Mesendoderm (in vitro differentiated cells): ENCODE measurements around the gene LSM12. TPM values are rescaled to one million over a fixed set of nuclear protein-coding genes. Genes with fewer than 3 reads are reported as not detected.
A peak's percentile ranks its signal among the peaks of the same experiment; 100 is the strongest.

Experiments used
- DNase-seq: peaks from one replicate; pipeline ENCODE4 v3.0.0; 2013
- H2AK5ac ChIP-seq: 2 replicates; pipeline ENCODE4 v1.6.1; 2013; ENCODE audit warnings: low read length, inconsistent platforms
- H2BK120ac ChIP-seq: 2 replicates; pipeline ENCODE4 v1.6.1; 2013; ENCODE audit warnings: low read depth, mild to moderate bottlenecking, low read length, moderate library complexity, mixed read lengths
- H2BK15ac ChIP-seq: replicated peaks from 2 replicates; pipeline ENCODE4 v1.6.1; 2013; ENCODE audit warnings: low read depth, mild to moderate bottlenecking, moderate library complexity
- H2BK5ac ChIP-seq: 2 replicates; pipeline ENCODE4 v1.6.1; 2013; ENCODE audit warnings: low read length, inconsistent platforms
- H3K18ac ChIP-seq: 2 replicates; pipeline ENCODE4 v1.6.1; 2013; ENCODE audit warnings: mild to moderate bottlenecking, low read length, mixed read lengths
- H3K23ac ChIP-seq: one replicate; pipeline ENCODE4 v1.6.1; 2013; ENCODE audit warnings: low read length
- H3K27ac ChIP-seq: 2 replicates; pipeline ENCODE4 v1.5.1; 2013; ENCODE audit warnings: low read depth, mild to moderate bottlenecking, inconsistent platforms, low read length, moderate library complexity
- H3K27me3 ChIP-seq: 2 replicates; pipeline ENCODE4 v1.6.1; 2013; ENCODE audit warnings: low read length, control low read depth, mild to moderate bottlenecking, inconsistent platforms; ENCODE audit not compliant: insufficient read depth, poor library complexity
- H3K36me3 ChIP-seq: 2 replicates; pipeline ENCODE4 v1.6.1; 2013; ENCODE audit warnings: low read length, inconsistent platforms; ENCODE audit not compliant: control insufficient read depth, insufficient read depth
- H3K4ac ChIP-seq: one replicate; pipeline ENCODE4 v1.6.1; 2013; ENCODE audit warnings: low read depth, mild to moderate bottlenecking, low read length, moderate library complexity
- H3K4me1 ChIP-seq: 2 replicates; pipeline ENCODE4 v1.6.1; 2013; ENCODE audit warnings: low read depth, low read length, inconsistent platforms; ENCODE audit not compliant: control insufficient read depth
- H3K4me2 ChIP-seq: 2 replicates; pipeline ENCODE4 v1.6.1; 2013; ENCODE audit warnings: low read length
- H3K4me3 ChIP-seq: 2 replicates; pipeline ENCODE4 v1.5.1; 2013; ENCODE audit warnings: mild to moderate bottlenecking, low read length
- H3K56ac ChIP-seq: one replicate; pipeline ENCODE4 v1.6.1; 2013; ENCODE audit warnings: low read length
- H3K79me1 ChIP-seq: 2 replicates; pipeline ENCODE4 v1.6.1; 2013; ENCODE audit warnings: low read length, inconsistent platforms
- H3K79me2 ChIP-seq: 2 replicates; pipeline ENCODE4 v1.6.1; 2013; ENCODE audit warnings: mild to moderate bottlenecking, low read length; ENCODE audit not compliant: control insufficient read depth, insufficient read depth
- H3K9ac ChIP-seq: 2 replicates; pipeline ENCODE4 v1.6.1; 2013; ENCODE audit warnings: low read length, inconsistent platforms
- H4K5ac ChIP-seq: one replicate; pipeline ENCODE4 v1.6.1; 2013; ENCODE audit warnings: low read length
- H4K8ac ChIP-seq: one replicate; pipeline ENCODE4 v1.6.1; 2013; ENCODE audit warnings: low read depth, mild to moderate bottlenecking, control low read depth, low read length, moderate library complexity
- WGBS: extraction: QIAGEN DNeasy Blood & Tissue Kit; methylation state at CpG from one replicate; pipeline ENCODE4 v1.1.7; 2013; ENCODE audit warnings: low lambda C conversion rate, missing lambda C conversion rate; ENCODE audit not compliant: insufficient coverage; ENCODE audit errors: extremely low coverage; 5-methylcytosine and 5-hydroxymethylcytosine counted together
- polyA plus RNA-seq, 2 experiments: library from polyadenylated mRNA; stranded (reverse); fragments of 200-250 nt; gene quantifications; one replicate each; pipeline ENCODE4 v1.2.3, GENCODE V29; 2013

LSM12 gene
- 147 TPM for polyA plus RNA-seq (2013, experiment 1 of 2)
- 143 TPM for polyA plus RNA-seq (2013, experiment 2 of 2)

- peak within 1 kb of the TSS; percentile 100 for H2AK5ac ChIP-seq
- WGBS, result no CpG with 5 or more reads among the region's 65 CpGs
- H3K79me1 ChIP-seq, result peaks cover 3% of the 10 kb centered on the region
- peak within 1 kb of the TSS; percentile 85 for H3K27ac ChIP-seq
- peak; percentile 94 for DNase-seq
- no peak within 1 kb of the TSS for H4K8ac ChIP-seq
- H2BK15ac ChIP-seq, result no peak within 1 kb of the TSS
- no peak within 1 kb of the TSS for H4K5ac ChIP-seq
- H3K4me2 ChIP-seq, result peak within 1 kb of the TSS; percentile 99
- H3K23ac ChIP-seq, result peak within 1 kb of the TSS; percentile 98
- H3K56ac ChIP-seq, result peak within 1 kb of the TSS; percentile 99
- H3K79me2 ChIP-seq, result peaks cover 44% of the 10 kb centered on the region
- peak within 1 kb of the TSS; percentile 92 for H3K18ac ChIP-seq
- H3K4ac ChIP-seq, result peak within 1 kb of the TSS; percentile 95
- no peaks in the 10 kb centered on the region for H3K27me3 ChIP-seq
- H3K4me3 ChIP-seq, result peak within 1 kb of the TSS; percentile 98
- H2BK5ac ChIP-seq, result peak within 1 kb of the TSS; percentile 73
- no peaks in the 10 kb centered on the region for H3K4me1 ChIP-seq
- H2BK120ac ChIP-seq, result peak within 1 kb of the TSS; percentile 47
- peak within 1 kb of the TSS; percentile 100 for H3K9ac ChIP-seq
- H3K36me3 ChIP-seq, result peaks cover 4% of the 10 kb centered on the region
These were observed at the start of gene LSM12 for GRCh38 chr17:44066204-44066930. TSS of gene LSM12 (minus strand) at chr17:44066671. CDS start at chr17:44066587, 84 bp downstream.

- no peak overlapping the region for H2BK15ac ChIP-seq
- no peak overlapping the region for H3K9ac ChIP-seq
- peak; percentile 54 for DNase-seq
- H3K18ac ChIP-seq, result no peak overlapping the region
- no peaks in the 10 kb centered on the region for H3K27me3 ChIP-seq
- no CpG with 5 or more reads among the region's 11 CpGs for WGBS
- no peak overlapping the region for H3K4ac ChIP-seq
- no peak overlapping the region for H4K8ac ChIP-seq
- H3K56ac ChIP-seq, result no peak overlapping the region
- H3K79me1 ChIP-seq, result peaks cover 35% of the 10 kb centered on the region
- peaks cover 11% of the 10 kb centered on the region for H3K4me1 ChIP-seq
- no peak overlapping the region for H4K5ac ChIP-seq
- no peaks in the 10 kb centered on the region for H3K36me3 ChIP-seq
- no peak overlapping the region for H2BK5ac ChIP-seq
- H3K79me2 ChIP-seq, result peaks cover 18% of the 10 kb centered on the region
- H2AK5ac ChIP-seq, result no peak overlapping the region
- no peak overlapping the region for H3K27ac ChIP-seq
- H2BK120ac ChIP-seq, result no peak overlapping the region
- no peak overlapping the region for H3K4me3 ChIP-seq
- no peak overlapping the region for H3K23ac ChIP-seq
- H3K4me2 ChIP-seq, result no peak overlapping the region
These were observed 49.3 kb upstream of the LSM12 start for GRCh38 chr17:44115585-44116415.

DNA sequence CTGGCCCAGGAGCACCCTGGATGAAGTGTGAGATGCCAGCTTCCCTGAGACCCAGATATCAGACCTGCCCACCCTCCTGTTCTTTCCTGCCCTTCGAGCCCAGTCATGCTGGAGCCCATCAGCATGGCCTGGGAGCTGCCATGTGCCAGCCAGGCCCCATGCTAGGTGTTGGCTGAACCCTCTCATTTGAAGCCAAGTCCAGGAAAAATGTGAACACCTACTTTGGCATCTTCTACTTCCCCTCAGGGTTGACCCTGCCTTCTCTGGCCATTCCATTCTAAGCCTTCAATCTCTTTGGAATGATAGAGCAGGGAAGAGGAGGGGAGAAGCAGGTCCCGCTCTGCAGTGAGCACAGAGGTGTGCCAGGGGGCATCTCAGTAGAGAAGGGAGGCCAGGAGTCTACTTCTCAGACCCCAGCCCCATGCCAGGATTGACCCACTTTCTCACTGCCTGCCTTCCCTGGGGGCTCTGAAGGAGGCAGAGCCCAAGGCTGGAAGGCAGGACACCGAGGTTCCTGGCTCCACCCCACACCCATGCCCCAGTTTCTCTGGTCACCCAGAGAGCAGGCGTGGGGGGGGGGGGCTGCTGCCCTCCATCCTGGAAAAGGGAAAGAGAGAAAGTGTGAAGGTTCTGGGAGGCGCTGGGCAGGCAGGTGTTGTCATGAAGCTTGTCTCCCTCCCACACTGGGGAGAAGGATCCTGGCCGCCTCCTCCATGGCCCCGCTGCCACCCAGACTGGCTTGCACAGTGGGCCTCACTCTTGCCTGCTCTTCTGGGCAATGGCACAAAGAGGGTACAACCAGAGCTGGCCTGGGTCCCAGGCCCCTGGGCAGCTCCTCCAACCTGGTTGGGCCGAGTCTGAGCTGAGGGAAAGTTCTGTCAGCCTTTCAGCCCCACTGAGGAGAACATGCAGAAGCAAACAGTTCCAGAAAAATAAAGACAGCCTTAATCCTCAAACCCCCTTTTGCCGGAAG is 47.7 kb upstream of the LSM12 start:
- H2BK5ac ChIP-seq, result no peak overlapping the region
- H2BK120ac ChIP-seq, result no peak overlapping the region
- peaks cover 39% of the 10 kb centered on the region for H3K79me1 ChIP-seq
- no peak for DNase-seq
- no peak overlapping the region for H4K8ac ChIP-seq
- peaks cover 11% of the 10 kb centered on the region for H3K4me1 ChIP-seq
- no peak overlapping the region for H3K9ac ChIP-seq
- WGBS, result no CpG with 5 or more reads among the region's 9 CpGs
- no peak overlapping the region for H2AK5ac ChIP-seq
- no peak overlapping the region for H3K18ac ChIP-seq
- no peak overlapping the region for H3K4me2 ChIP-seq
- H3K4ac ChIP-seq, result no peak overlapping the region
- H3K27ac ChIP-seq, result no peak overlapping the region
- peaks cover 12% of the 10 kb centered on the region for H3K79me2 ChIP-seq
- no peak overlapping the region for H4K5ac ChIP-seq
- H2BK15ac ChIP-seq, result no peak overlapping the region
- H3K27me3 ChIP-seq, result no peaks in the 10 kb centered on the region
- H3K36me3 ChIP-seq, result no peaks in the 10 kb centered on the region
- no peak overlapping the region for H3K4me3 ChIP-seq
- no peak overlapping the region for H3K23ac ChIP-seq
- H3K56ac ChIP-seq, result no peak overlapping the region

DNA sequence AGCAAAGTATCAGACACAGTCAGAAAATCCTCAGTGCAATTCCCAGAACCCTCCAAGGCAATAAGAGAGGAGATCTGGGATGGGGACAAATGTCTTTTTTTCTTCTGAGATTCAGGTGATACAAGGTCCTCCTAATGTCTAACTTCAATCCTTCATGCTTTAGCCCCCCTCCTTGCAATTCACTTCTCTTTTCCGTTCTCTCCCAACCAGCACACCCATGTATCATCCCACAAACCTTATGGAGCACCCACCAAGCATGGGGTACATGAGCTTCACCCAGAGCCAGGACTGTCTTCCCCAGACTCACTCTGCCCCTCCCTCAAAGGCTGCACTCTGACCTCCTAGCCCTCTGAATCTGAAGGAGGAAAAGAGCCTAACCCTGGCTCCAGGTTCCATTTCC is 46.9 kb upstream of the LSM12 start:
- no peak for DNase-seq
- no peak overlapping the region for H4K8ac ChIP-seq
- peaks cover 8% of the 10 kb centered on the region for H3K79me2 ChIP-seq
- peaks cover 8% of the 10 kb centered on the region for H3K4me1 ChIP-seq
- no peak overlapping the region for H3K9ac ChIP-seq
- no peak overlapping the region for H3K23ac ChIP-seq
- no peaks in the 10 kb centered on the region for H3K27me3 ChIP-seq
- no peak overlapping the region for H3K18ac ChIP-seq
- no peak overlapping the region for H3K4me2 ChIP-seq
- no peak overlapping the region for H3K4me3 ChIP-seq
- no CpG with 5 or more reads among the region's 1 CpG for WGBS
- no peak overlapping the region for H3K27ac ChIP-seq
- H4K5ac ChIP-seq, result no peak overlapping the region
- no peak overlapping the region for H2BK120ac ChIP-seq
- H3K36me3 ChIP-seq, result no peaks in the 10 kb centered on the region
- H3K4ac ChIP-seq, result no peak overlapping the region
- H2AK5ac ChIP-seq, result no peak overlapping the region
- no peak overlapping the region for H2BK15ac ChIP-seq
- no peak overlapping the region for H3K56ac ChIP-seq
- peaks cover 35% of the 10 kb centered on the region for H3K79me1 ChIP-seq
- no peak overlapping the region for H2BK5ac ChIP-seq
